Lung (tissue), 12 donors: ENCODE measurements around the gene STEAP1. TPM values are rescaled to one million over a fixed set of nuclear protein-coding genes. Genes with fewer than 3 reads are reported as not detected.
"Not testable (repeated sequence)": the region's sequence is repeated elsewhere in the genome, so short reads cannot be mapped to it uniquely, and the experiment has no call there.

ENCODE experiments used
- ATAC-seq: fragments of 200-7000 bp; cut with Tn5 transposase; one replicate; pipeline ENCODE4 v1.9.1; 2020; ENCODE audit warnings: moderate number of reproducible peaks; ENCODE audit not compliant: insufficient read depth, low FRiP score
- DNase-seq, 3 donors: peaks; one replicate each; pipeline ENCODE4 v3.0.0-alpha.2; 2013 to 2017
- H3K27ac ChIP-seq, 2 donors: one replicate each; pipeline ENCODE4 v1.5.1; 2013; ENCODE audit warnings: mild to moderate bottlenecking in 2 of 2, moderate library complexity in 2 of 2, control low read depth in 1 of 2, inconsistent platforms in 1 of 2, low read depth in 1 of 2, low read length in 1 of 2
- H3K27me3 ChIP-seq, 3 donors: one replicate each; pipeline ENCODE4 v1.5.1; 2013; ENCODE audit warnings: low read length in 2 of 3; ENCODE audit not compliant: control insufficient read depth in 3 of 3, insufficient read depth in 3 of 3
- H3K36me3 ChIP-seq, 4 donors: one replicate each; pipeline ENCODE4 v1.5.1; 2013; ENCODE audit warnings: low read length in 4 of 4, mild to moderate bottlenecking in 1 of 4, moderate library complexity in 1 of 4; ENCODE audit not compliant: control insufficient read depth in 4 of 4, insufficient read depth in 4 of 4
- H3K4me1 ChIP-seq, 5 donors: one replicate each; pipeline ENCODE4 v1.5.1; 2013; ENCODE audit warnings: low read length in 5 of 5, mild to moderate bottlenecking in 2 of 5, moderate library complexity in 1 of 5; ENCODE audit not compliant: control insufficient read depth in 5 of 5, insufficient read depth in 5 of 5
- H3K4me3 ChIP-seq: one replicate; pipeline ENCODE4 v1.5.1; 2013; ENCODE audit warnings: mild to moderate bottlenecking, control low read depth, moderate library complexity
- H3K9ac ChIP-seq, 2 donors: one replicate each; pipeline ENCODE4 v1.5.1; 2013; ENCODE audit warnings: low read length in 2 of 2, control low read depth in 1 of 2; ENCODE audit not compliant: insufficient read depth in 1 of 2
- H3K9me3 ChIP-seq, 4 donors: one replicate each; pipeline ENCODE4 v1.5.1; 2013; ENCODE audit warnings: low read length in 3 of 4, mild to moderate bottlenecking in 1 of 4, moderate library complexity in 1 of 4; ENCODE audit not compliant: control insufficient read depth in 4 of 4, insufficient read depth in 3 of 4
- CTCF ChIP-seq: IDR thresholded peaks from 2 replicates; pipeline ENCODE4 v1.5.1; 2012; ENCODE audit warnings: mild to moderate bottlenecking; ENCODE audit errors: control extremely low read depth, extremely low read depth
- WGBS, 2 donors: extraction: QIAGEN DNeasy Blood & Tissue Kit; methylation state at CpG; one replicate each; pipeline ENCODE4 v1.1.7; 2013; 5-methylcytosine and 5-hydroxymethylcytosine counted together
- polyA plus RNA-seq, 2 donors: library from polyadenylated mRNA; stranded (reverse); fragments of 200-250 nt; gene quantifications; one replicate each; pipeline ENCODE4 v1.2.1, GENCODE V29; 2013
- total RNA-seq, 2 donors: library from RNA; depleted of rRNA in 1 of 2; stranded (reverse); fragments of >200 nt in 1 of 2; gene quantifications; one replicate each; pipeline ENCODE4 v1.2.1, GENCODE V29; 2014 to 2021
- donor health status: control.
- donor health status: control.
- donor health status: Bipolar disorder and iron deficiency.
- donor health status: healthy.
- donor health status: DM: yes; HTN: yes; CAD: no.

Gene STEAP1
- total and polyA plus RNA-seq, 4 donors = 3.2 to 19.2 (median 7.5) TPM

GRCh38 chr7:90147079-90147960 is 6.9 kb upstream of the STEAP1 start:
- not testable (repeated sequence) for H3K4me3 ChIP-seq, DNase-seq, H3K9me3 ChIP-seq, H3K4me1 ChIP-seq, H3K27me3 ChIP-seq, H3K36me3 ChIP-seq, ATAC-seq, H3K27ac ChIP-seq, H3K9ac ChIP-seq
- WGBS, 2 donors = 84 to 86% methylated on average over 12 to 14 of the region's 14 CpGs

DNA sequence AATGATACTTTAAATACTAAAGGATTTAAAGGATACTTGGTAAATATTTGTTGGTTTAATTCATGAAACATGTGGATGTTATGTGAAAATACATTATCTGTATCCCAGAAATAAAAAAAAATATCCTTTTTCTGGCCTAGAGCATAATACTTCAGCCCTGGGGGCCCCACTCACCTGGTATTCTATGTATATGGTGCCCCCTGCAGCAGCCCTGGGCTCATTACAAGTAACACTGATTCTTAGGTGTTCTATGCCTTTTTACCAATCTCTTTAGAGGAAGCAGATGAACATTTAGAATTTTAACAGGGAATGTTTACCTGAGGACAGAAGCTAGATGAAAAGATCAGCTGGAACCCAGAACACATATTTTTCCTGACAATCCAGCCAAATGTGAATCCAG is 4.8 kb upstream of the STEAP1 start:
- H3K36me3 ChIP-seq, H3K9ac ChIP-seq, H3K4me1 ChIP-seq, H3K27ac ChIP-seq, H3K9me3 ChIP-seq, H3K4me3 ChIP-seq, H3K27me3 ChIP-seq, DNase-seq, ATAC-seq: not testable (repeated sequence)

DNA sequence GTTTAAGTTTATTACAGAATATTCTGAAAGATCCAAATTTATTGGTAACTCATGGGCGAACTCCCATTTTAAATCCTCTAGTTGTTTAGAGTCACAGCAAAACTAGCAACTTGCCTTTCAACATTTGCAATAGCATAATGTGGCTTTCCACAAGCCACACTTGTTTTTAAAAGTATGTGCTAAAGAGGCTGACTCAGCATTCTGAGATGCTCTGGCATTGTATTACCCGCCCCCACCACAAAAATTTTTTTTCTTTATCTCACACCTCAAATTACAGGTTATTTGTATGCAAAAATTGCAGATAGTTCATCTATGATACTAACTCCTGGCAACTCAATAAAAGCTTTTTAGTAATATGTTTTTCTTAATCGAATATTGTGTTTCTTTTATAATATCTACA is 2.4 kb upstream of the STEAP1 start:
- H3K27ac ChIP-seq, H3K36me3 ChIP-seq, H3K4me1 ChIP-seq, H3K9ac ChIP-seq, H3K9me3 ChIP-seq, DNase-seq, ATAC-seq, H3K27me3 ChIP-seq, H3K4me3 ChIP-seq: not testable (repeated sequence)
- 67 to 70% methylated on average over 3 of the region's 3 CpGs for WGBS, 2 donors

DNA sequence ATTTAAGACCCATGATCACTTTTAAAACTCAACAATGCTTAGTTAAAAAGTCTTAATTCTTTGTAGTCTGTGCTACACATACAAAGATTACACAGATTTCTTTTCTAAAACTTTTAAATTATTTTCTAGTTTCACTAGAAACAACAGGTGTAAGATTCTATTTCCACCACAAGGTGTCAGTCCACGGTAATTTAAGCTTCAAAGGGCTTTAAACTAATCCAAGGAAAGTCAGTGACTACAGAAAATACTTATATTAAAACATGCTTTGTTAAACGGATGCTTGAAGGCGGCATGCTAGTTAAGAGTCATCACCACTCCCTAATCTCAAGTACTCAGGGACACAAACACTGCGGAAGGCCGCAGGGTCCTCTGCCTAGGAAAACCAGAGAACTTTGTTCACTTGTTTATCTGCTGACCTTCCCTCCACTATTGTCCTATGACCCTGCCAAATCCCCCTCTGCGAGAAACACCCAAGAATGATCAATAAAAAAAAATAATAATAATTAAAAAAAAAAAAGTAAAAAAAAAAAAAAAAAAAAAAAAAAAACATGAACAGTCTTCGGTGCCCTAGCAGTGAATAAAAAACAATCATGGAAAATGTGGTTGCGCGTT is 1.5 kb upstream of the STEAP1 start:
- peak in 2 of 3 donors; percentile 62 to 64 for DNase-seq
- not testable (repeated sequence) for H3K36me3 ChIP-seq, H3K4me1 ChIP-seq, ATAC-seq, H3K27ac ChIP-seq, H3K27me3 ChIP-seq, H3K9me3 ChIP-seq, H3K9ac ChIP-seq, H3K4me3 ChIP-seq
- TF ChIP-seq CTCF = peak; percentile 18
- WGBS, 2 donors = 34 to 38% methylated on average over 9 of the region's 9 CpGs

GRCh38 chr7:90155206-90155605 is 937 bp downstream of the STEAP1 start:
- Histone ChIP-seq H3K27ac (no peak overlapping the region), H3K36me3 (no peaks in the 10 kb centered on the region), H3K27me3 (peaks cover 0 to 2% (median 0%) of the 10 kb centered on the region in 3 donors), H3K4me1 (no peaks in the 10 kb centered on the region), H3K9me3 (no peaks in the 10 kb centered on the region), H3K9ac (no peak overlapping the region), H3K4me3 (no peak overlapping the region)
- TF ChIP-seq CTCF = no peak
- WGBS, 2 donors = 82 to 87% methylated on average over 4 of the region's 4 CpGs
- ATAC-seq (no peak), DNase-seq (no peak)

GRCh38 chr7:90157331-90157730 is 3.1 kb downstream of the STEAP1 start:
- 67 to 72% methylated on average over 2 of the region's 2 CpGs for WGBS, 2 donors
- DNase-seq, ATAC-seq: not testable (repeated sequence)

More at GRCh38 chr7:90157331-90157730, 3.1 kb downstream of the STEAP1 start:
- not testable (repeated sequence) for H3K27ac ChIP-seq, H3K36me3 ChIP-seq, H3K4me3 ChIP-seq, H3K9ac ChIP-seq, H3K27me3 ChIP-seq, H3K9me3 ChIP-seq, H3K4me1 ChIP-seq
